Transverse colon (tissue), 4 donors: ENCODE measurements around the gene ZBTB7C. TPM values are rescaled to one million over a fixed set of nuclear protein-coding genes. Genes with fewer than 3 reads are reported as not detected.

ENCODE experiments used
- DNase-seq: peaks from one replicate; pipeline ENCODE4 v3.0.0-alpha.2; 2019
- H3K27ac ChIP-seq, 4 donors: fragments of 200-600 bp; sonication (generic); 2 replicates each; pipeline ENCODE4 v1.5.1; 2016 to 2018; ENCODE audit warnings: inconsistent platforms in 4 of 4
- H3K27me3 ChIP-seq: fragments of 200-600 bp; sonication (generic); 2 replicates; pipeline ENCODE4 v1.5.1; 2017; ENCODE audit warnings: inconsistent platforms
- H3K36me3 ChIP-seq, 4 donors: fragments of 200-600 bp; sonication (generic); 2 replicates each; pipeline ENCODE4 v1.5.1; 2017 to 2019; ENCODE audit warnings: inconsistent platforms in 4 of 4
- H3K4me1 ChIP-seq, 4 donors: fragments of 200-600 bp; sonication (generic); 2 replicates each; pipeline ENCODE4 v1.5.1; 2017 to 2020; ENCODE audit warnings: inconsistent platforms in 4 of 4
- H3K4me3 ChIP-seq, 4 donors: fragments of 200-600 bp; sonication (generic); 1 replicate in 1 of 4; 2 replicates in 3 of 4; pipeline versions ENCODE4 v1.5.1 to v1.6.1; 2017 to 2019; ENCODE audit warnings: inconsistent platforms in 4 of 4
- H3K9me3 ChIP-seq, 2 donors: fragments of 200-600 bp; sonication (generic); 2 replicates each; pipeline ENCODE4 v1.5.1; 2017 to 2019; ENCODE audit warnings: inconsistent platforms in 2 of 2
- CTCF ChIP-seq, 5 experiments: fragments of 200-600 bp in 3 of 5; fragments of 450-650 bp in 2 of 5; sonication (generic) in 3 of 5; IDR thresholded peaks; 1 replicate in 2 of 5; 2 replicates in 3 of 5; pipeline ENCODE4 v1.5.1; 2016 to 2017; ENCODE audit warnings: antibody characterized with exemption in 5 of 5, inconsistent platforms in 3 of 5, mild to moderate bottlenecking in 2 of 5, moderate library complexity in 1 of 5
- EP300 ChIP-seq: sonication (generic); formaldehyde crosslinking; IDR thresholded peaks from one replicate; pipeline ENCODE4 v1.6.1; 2017; ENCODE audit warnings: antibody characterized with exemption, low read depth
- POLR2A ChIP-seq: fragments of 450-650 bp; IDR thresholded peaks from one replicate; pipeline ENCODE4 v1.6.1; 2016; ENCODE audit warnings: antibody characterized with exemption, mild to moderate bottlenecking, moderate library complexity
- POLR2AphosphoS5 ChIP-seq, 3 donors: sonication (generic); formaldehyde crosslinking; IDR thresholded peaks; one replicate each; pipeline ENCODE4 v1.6.1; 2016; ENCODE audit warnings: antibody characterized with exemption in 3 of 3
- WGBS, 2 donors: methylation state at CpG; one replicate each; pipeline ENCODE4 v1.1.5; 2018; ENCODE audit warnings: low coverage in 1 of 2; 5-methylcytosine and 5-hydroxymethylcytosine counted together
- in situ Hi-C, 4 donors: fragments of 200-750 bp; cut with MboI; loops; one replicate each; pipeline versions ENCODE4 v1.15.0 to v1.15.1; 2017; ENCODE audit warnings: low sequenced_read_pairs in 3 of 4, low pct_ligation_motif_present in 1 of 4, low pct_unique_long_range_greater_than_20kb in 1 of 4
- intact Hi-C: fragments of 100-400 bp; cut with DNase I; formaldehyde crosslinking; loops from one replicate; pipeline ENCODE4 v1.15.1; 2023; ENCODE audit warnings: low total_unique reads
- total RNA-seq, 4 donors: library from RNA; depleted of rRNA; stranded (reverse); fragments of >200 nt; gene quantifications; one replicate each; pipeline ENCODE4 v1.1.0, GENCODE V29; 2016

The ZBTB7C gene
- total RNA-seq, 4 donors from 2014 or later: 38.4 to 81.2 (median 47.5) TPM

- Histone ChIP-seq H3K4me1 (peaks cover 0 to 18% (median 4%) of the 10 kb centered on the region in 4 donors), H3K36me3 (no peaks in the 10 kb centered on the region), H3K4me3 (no peak overlapping the region), H3K27ac (peak overlapping the region in 3 of 4 donors; percentile 25 to 46 (median 43)), H3K9me3 (no peaks in the 10 kb centered on the region), H3K27me3 (no peaks in the 10 kb centered on the region)
- DNase-seq: peak; percentile 44
- WGBS, 2 donors: 73% methylated on average over 6 of the region's 6 CpGs; no CpG with 5 or more reads in 1 of the 2 donors
- intact Hi-C loops: loop anchor here (1.0 kb wide), 1 partner anchor 45 kb away; no protein-coding TSS in a partner anchor
- in situ Hi-C loops: no loop called here
- TF ChIP-seq POLR2AphosphoS5 (IDR thresholded peaks at IDR 0.05) (peak in 1 of 3 donors; percentile 7), EP300 (no peak)
Observed at GRCh38 chr18:48084858-48085257, 324.3 kb downstream of the ZBTB7C start.

GRCh38 chr18:48084041-48084757 lies 325.0 kb downstream of the ZBTB7C start:
- Histone ChIP-seq H3K4me3 (no peak overlapping the region), H3K36me3 (no peaks in the 10 kb centered on the region), H3K9me3 (no peaks in the 10 kb centered on the region), H3K4me1 (peaks cover 0 to 18% (median 4%) of the 10 kb centered on the region in 4 donors), H3K27ac (peak overlapping the region in 2 of 4 donors; percentile 14 to 27), H3K27me3 (no peaks in the 10 kb centered on the region)
- TF ChIP-seq EP300 (no peak), CTCF (IDR thresholded peaks at IDR 0.05) (no peak), POLR2AphosphoS5 (IDR thresholded peaks at IDR 0.05) (no peak), POLR2A (no peak)
- in situ Hi-C loops (no loop called here), intact Hi-C loops (no loop called here)
- DNase-seq: no peak
- WGBS, 2 donors: 85% methylated on average over 12 of the region's 13 CpGs; no CpG with 5 or more reads in 1 of the 2 donors

GRCh38 chr18:48080546-48080945 lies 328.6 kb downstream of the ZBTB7C start:
- TF ChIP-seq CTCF (IDR thresholded peaks at IDR 0.05) (no peak), POLR2A (no peak), POLR2AphosphoS5 (IDR thresholded peaks at IDR 0.05) (no peak), EP300 (no peak)
- H3K9me3 ChIP-seq: no peaks in the 10 kb centered on the region
- H3K4me1 ChIP-seq: peaks cover 0 to 12% (median 3%) of the 10 kb centered on the region in 4 donors
- DNase-seq: no peak
- H3K27me3 ChIP-seq: no peaks in the 10 kb centered on the region
- in situ Hi-C loops: no loop called here
- no peak overlapping the region for H3K27ac ChIP-seq
- no peaks in the 10 kb centered on the region for H3K36me3 ChIP-seq
- H3K4me3 ChIP-seq: no peak overlapping the region
- intact Hi-C loops: no loop called here
- 71 to 74% methylated on average over 2 to 4 of the region's 4 CpGs for WGBS, 2 donors

GRCh38 chr18:48079885-48080284 lies 329.3 kb downstream of the ZBTB7C start:
- intact Hi-C loops (loop anchor here (5.0 kb wide), 1 partner anchor 37 kb away; no protein-coding TSS in a partner anchor), in situ Hi-C loops (no loop called here)
- Histone ChIP-seq H3K27ac (no peak overlapping the region), H3K4me1 (peaks cover 0 to 7% (median 0%) of the 10 kb centered on the region in 4 donors), H3K36me3 (no peaks in the 10 kb centered on the region), H3K9me3 (no peaks in the 10 kb centered on the region), H3K4me3 (no peak overlapping the region), H3K27me3 (no peaks in the 10 kb centered on the region)
- DNase-seq: no peak
- WGBS, 2 donors: 80 to 82% methylated on average over 1 to 5 of the region's 5 CpGs
- TF ChIP-seq EP300 (no peak), CTCF (IDR thresholded peaks at IDR 0.05) (no peak), POLR2AphosphoS5 (IDR thresholded peaks at IDR 0.05) (no peak), POLR2A (no peak)
